Activated CD4-positive, alpha-beta T cell treated with anti-CD3 and anti-CD28 coated beads for 1 hour (primary cell): ENCODE data around the gene STRA6.

Experiments used
- DNase-seq: peaks from one replicate; pipeline ENCODE4 v3.0.0-alpha.2; 2020

Gene STRA6

GRCh38 chr15:74207652-74208440 is 5.3 kb upstream of the STRA6 start:
- no peak for DNase-seq

DNA sequence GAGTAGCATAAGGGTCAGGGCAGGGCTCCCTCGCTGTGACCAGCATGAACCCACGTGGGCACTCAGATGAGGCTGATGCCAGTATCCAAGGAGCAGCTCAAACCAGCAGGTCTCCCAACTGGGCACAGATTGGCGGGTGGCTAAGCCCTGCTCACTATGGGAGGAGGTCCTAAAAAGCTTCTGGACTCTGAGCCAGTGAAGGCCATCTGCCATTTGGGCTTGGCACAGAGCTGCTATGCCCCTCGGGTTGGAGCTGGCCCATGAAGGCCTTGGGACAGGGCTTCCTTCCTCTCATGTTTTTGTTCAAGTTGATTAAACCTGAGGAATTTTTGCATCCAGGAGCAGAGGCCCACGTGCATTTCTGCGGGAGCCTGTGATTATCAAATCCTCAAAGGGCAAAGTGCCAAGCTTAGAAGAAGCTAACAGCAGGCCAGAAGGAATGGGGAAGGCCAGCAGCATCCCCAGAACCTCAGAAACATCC is 4.3 kb upstream of the STRA6 start:
- no peak for DNase-seq

DNA sequence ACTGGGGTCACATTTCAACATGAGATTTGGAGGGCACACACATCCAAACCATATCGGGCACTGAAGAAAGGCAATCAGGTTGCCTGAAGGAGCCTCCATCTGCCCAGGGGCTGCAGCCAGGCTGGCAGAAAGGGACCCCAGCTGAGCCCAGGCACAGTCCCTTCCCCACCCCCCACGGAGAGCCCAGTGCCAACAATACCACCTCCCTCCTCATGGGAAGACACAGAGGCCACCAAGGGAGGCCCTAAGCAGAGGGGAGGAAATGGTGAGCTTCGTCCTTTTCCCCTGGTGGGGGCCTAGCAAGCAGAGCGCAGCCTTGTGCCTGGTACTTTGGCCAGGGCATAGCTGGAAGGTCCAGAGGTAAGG is 3.0 kb upstream of the STRA6 start:
- no peak for DNase-seq

DNA sequence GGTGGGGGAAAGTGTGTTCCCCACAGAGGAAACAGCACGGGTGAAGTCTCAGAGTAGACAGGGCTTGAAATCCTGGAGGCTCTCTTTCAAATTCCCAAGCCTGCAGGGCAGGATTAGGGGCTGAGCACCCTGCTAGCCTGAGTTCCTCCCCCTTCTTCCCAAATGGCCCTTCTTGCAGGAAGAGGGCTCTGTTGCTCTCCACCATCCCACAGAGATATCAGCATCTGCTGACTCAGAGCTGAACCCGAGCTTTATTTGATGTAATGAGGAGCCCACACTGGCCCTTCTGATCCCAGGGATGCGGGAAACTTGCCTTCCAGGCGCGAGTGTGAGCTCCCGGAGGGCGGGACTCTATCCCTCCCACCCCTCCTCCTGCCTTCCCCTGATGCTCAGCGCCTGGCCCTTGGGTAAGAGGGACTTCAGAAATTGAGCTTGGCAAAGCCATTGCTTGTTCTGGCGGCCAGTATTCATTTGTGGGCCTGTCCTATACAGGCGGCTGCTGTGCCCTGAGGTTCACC is 1.4 kb upstream of the STRA6 start:
- no peak for DNase-seq

DNA sequence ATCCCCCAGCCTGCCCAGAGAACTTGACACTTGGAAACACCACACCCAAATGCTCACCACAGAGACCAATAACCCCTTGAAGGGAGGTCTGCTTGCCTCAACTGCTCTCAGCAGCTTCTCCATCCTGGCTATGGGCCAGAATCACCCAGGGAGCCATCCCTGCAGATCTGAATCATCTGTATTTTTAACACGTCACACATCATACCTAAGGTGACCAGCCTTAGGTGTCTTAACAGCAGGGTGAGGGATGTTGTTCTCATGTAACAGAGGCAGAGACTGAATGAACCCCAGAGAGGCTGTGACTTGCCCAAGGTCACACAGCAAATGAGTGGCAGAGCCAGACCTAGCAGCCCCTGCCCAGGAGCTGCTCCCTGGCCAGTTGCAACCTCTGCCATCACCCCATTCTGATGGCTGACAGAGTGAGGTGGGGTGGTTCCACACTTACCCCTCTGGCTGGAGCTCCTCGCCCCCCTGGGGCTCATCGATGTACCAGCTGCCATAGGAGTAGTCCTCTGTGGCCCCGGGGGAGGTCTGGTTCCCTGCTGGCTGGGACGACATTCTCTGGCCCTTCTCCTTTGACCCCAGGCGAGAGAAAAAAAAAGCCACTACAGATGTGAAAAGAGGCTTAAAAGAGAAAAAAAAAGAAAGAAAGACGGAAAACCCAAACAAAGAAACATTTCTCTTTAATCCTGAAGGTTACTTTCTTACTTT is 722 bp downstream of the STRA6 start:
- DNase-seq, result no peak

- no peak for DNase-seq
These were observed 1.6 kb downstream of the STRA6 start for GRCh38 chr15:74200871-74201419.

GRCh38 chr15:74200412-74200815 is 2.2 kb downstream of the STRA6 start:
- DNase-seq, result no peak

GRCh38 chr15:74199297-74199652 is 3.3 kb downstream of the STRA6 start:
- no peak for DNase-seq

- no peak for DNase-seq
These were observed 5.2 kb downstream of the STRA6 start for GRCh38 chr15:74197176-74197965.

- no peak for DNase-seq
These were observed 6.4 kb downstream of the STRA6 start for GRCh38 chr15:74196175-74196574.

- DNase-seq, result no peak
These were observed 7.7 kb downstream of the STRA6 start for GRCh38 chr15:74194572-74195559.

DNA sequence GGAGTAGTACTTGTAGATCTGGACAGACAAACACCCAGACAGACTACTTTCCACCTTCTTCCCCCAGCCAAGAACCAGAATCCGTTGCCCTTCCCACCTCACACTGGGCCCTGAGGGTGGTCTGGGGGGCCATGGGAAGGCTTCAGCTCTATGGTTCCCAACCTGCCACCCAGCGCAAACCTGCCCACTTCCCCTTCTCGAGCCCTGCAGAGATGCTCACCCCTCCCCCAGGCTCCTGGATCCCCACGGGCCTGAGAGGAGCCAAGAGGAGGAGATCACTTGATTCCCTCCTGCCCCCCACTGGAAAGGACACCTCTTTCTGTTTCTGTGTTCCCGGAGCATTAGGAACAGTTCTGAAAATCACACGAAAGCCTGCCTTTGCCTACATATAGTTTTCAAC is 8.7 kb downstream of the STRA6 start:
- no peak for DNase-seq

GRCh38 chr15:74193299-74193718 is 9.3 kb downstream of the STRA6 start:
- DNase-seq, result no peak

DNA sequence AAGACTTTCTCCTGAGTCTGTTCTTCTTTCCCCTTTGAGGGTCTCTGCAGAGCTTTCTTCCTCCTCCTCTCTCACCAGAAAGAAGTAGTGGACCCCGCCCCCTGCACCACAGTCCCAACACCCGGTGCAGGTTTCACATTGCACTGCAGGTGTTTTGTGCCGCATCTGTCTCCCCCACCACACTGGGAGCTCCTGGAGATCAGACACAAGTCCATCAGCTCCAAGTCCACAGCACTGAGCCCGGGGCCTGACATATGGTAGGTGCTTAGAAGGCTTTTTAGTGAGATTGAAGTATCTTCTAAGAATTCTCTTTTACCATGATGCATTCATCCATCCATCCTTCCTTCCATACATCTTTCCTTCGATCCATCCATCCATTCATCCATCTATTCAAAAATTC is 9.8 kb downstream of the STRA6 start:
- no peak for DNase-seq

DNA sequence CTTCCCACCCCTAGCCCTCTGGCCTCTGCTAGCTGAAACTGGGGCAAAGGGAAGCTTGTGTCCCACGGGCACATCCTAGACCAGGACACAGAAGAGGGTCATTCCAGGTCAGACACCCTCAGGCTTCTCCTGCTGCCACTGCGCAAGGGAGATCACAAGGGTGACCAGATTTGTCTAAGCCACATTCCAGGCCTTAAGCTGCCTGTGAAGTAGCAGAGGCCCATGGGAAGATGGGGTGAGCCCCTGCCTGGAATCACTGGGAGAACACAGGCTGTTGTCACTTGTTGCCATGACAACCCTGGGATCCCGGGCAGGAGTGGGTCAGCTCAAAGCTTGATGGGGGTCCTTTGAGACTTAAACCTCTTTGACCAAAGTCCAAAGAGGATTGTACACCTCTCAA is 10.8 kb downstream of the STRA6 start:
- DNase-seq, result no peak

DNA sequence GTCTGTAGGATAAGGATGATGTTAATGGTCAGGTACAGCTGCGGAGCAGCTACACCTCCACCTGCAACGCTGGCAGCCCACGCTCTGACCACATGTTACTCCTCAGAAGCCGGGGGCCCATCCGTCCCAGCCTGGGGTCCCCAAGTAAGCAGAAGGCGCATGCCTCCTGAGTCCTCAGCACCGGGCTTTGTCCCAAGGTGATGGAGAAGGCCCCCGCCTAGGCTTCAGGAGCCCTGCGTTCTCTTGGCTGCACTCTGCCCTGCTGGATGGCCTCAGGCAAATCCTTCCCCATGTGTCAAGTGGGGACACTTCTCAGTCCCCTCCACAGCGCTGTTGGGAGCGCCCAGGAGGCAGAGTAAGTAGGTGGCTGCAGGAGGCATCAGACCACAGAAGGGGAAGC is 14.4 kb downstream of the STRA6 start:
- no peak for DNase-seq

DNA sequence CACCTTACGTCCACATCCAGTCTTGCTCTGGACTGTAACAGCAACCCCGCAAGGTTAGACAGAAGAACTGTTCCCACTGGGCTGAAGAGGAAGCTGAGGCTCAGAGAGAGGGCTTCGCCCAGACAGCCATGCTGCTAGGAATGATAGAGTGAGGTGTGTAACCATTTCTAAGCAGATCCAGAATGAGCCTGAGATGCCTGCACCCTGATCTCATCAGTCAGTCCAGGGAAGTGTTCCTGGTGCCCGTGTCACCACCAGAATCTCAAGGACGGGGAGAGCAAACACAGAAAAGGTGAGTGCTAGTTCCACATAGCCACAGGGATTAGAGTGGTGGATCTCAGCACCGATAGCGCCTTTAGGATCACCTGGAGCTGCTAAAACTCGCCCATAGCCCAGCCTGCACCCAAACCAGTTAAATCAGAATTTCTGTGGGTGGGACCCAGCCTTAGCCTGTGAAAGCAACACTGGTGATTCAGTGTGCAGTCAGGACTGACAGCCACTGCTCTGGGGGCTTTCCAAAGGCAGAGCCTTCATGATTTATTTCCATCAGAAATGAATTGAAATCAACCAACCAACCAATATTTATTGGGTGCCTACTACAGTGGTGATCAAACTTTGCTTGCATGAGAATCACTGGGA is 16.8 kb downstream of the STRA6 start:
- no peak for DNase-seq

DNA sequence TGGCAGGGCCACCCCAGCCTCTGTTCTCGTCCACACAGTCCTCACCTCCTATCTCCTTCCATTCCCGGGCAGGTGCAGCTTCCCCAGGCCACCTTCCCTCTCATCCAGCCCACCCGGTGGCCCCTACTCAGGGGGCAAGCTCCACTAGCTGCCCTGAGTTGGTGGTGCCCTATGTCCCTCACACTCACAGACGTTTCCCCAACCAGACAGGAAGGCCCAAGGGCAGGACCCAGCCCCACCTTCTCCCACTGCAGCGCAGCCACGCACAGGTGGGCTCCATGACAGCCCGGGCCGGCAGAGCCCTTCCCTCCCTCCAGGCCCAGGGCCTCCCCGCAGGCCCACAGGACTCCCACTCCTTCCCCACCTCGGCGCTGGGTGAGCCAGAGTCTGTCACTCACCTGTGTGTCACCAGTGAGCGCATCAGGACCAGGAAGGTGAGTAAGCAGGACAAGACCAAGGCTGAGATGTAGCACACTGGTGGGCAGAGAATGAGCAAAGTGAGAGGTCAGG is 17.9 kb downstream of the STRA6 start:
- DNase-seq, result no peak

DNA sequence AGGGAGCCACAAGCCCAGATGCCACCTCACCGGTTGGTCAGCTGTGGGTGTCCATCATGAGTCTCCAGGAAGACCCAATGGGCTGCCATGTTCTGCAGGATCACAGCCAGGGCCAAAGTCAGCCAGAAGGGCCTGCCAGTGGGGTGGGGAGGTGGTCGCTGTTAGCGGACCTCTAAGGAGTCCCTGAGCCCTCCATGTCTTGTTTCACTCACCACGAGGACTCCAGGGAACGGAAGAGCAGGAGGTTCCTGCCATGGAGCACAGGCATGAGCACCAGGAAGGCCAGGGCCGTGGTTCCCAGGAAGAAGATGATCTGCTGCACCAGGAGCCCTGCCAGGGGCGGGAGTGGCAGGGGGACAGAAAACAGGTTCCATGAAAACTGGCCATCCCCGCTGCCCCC is 20.5 kb downstream of the STRA6 start:
- no peak for DNase-seq

GRCh38 chr15:74180881-74181602 is 21.5 kb downstream of the STRA6 start:
- DNase-seq, result no peak
